Lower leg skin (tissue), 3 donors: ENCODE results near the gene RBMX.

ENCODE experiments used
- POLR2A ChIP-seq, 2 donors: fragments of 450-650 bp; IDR thresholded peaks; one replicate each; pipeline ENCODE4 v1.6.1; 2016 to 2017; ENCODE audit warnings: antibody characterized with exemption in 2 of 2, mild to moderate bottlenecking in 1 of 2, moderate library complexity in 1 of 2
- TF ChIP-seq, protein P1 (sequence below), 3 donors: fragments of 450-650 bp; IDR thresholded peaks; one replicate each; pipeline ENCODE4 v1.5.1; 2016; ENCODE audit warnings: antibody characterized with exemption in 3 of 3, mild to moderate bottlenecking in 3 of 3, moderate library complexity in 2 of 3

DNA sequence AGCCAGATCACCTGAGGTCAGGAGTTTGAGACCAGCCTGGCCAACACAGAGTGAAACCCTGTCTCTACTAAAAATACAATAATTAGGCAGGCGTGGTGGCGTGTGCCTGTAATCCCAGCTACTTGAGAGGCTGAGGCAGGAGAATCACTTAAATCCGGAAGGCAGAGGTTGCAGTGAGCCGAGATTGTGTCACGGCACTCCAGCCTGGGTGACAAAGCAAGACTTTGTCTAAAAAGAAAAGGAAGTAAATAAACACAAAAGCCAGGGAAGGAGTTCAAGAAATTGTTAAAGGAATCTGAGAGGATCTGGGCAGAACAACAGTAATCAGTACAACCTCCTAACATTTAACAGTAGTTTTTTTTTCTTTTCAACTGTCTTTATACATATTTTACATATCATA lies 51.1 kb downstream of the RBMX start:
- no peak for TF ChIP-seq POLR2A (IDR thresholded peaks at IDR 0.05)
- TF ChIP-seq, protein P1, sequence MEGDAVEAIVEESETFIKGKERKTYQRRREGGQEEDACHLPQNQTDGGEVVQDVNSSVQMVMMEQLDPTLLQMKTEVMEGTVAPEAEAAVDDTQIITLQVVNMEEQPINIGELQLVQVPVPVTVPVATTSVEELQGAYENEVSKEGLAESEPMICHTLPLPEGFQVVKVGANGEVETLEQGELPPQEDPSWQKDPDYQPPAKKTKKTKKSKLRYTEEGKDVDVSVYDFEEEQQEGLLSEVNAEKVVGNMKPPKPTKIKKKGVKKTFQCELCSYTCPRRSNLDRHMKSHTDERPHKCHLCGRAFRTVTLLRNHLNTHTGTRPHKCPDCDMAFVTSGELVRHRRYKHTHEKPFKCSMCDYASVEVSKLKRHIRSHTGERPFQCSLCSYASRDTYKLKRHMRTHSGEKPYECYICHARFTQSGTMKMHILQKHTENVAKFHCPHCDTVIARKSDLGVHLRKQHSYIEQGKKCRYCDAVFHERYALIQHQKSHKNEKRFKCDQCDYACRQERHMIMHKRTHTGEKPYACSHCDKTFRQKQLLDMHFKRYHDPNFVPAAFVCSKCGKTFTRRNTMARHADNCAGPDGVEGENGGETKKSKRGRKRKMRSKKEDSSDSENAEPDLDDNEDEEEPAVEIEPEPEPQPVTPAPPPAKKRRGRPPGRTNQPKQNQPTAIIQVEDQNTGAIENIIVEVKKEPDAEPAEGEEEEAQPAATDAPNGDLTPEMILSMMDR (IDR thresholded peaks at IDR 0.05): no peak
